Uterus (tissue), 4 donors: ENCODE results near the gene PPEF1. TPM values are rescaled to one million over a fixed set of nuclear protein-coding genes. Genes with fewer than 3 reads are reported as not detected.
"Not testable (repeated sequence)": the region's sequence is repeated elsewhere in the genome, so short reads cannot be mapped to it uniquely, and the experiment has no call there.

Experiments
- DNase-seq, 2 donors: peaks; one replicate each; pipeline ENCODE4 v3.0.0-alpha.2; 2019 to 2020
- H3K27ac ChIP-seq, 2 donors: fragments of 200-600 bp; sonication (generic); 1 replicate in 1 of 2; 2 replicates in 1 of 2; pipeline ENCODE4 v1.5.1; 2016 to 2018
- H3K27me3 ChIP-seq, 2 donors: fragments of 200-600 bp; sonication (generic); one replicate each; pipeline ENCODE4 v1.5.1; 2018 to 2019; ENCODE audit warnings: control low read depth in 1 of 2
- H3K36me3 ChIP-seq, 2 donors: fragments of 200-600 bp; sonication (generic); one replicate each; pipeline ENCODE4 v1.5.1; 2019; ENCODE audit warnings: control low read depth in 1 of 2
- H3K4me1 ChIP-seq, 2 donors: fragments of 200-600 bp; sonication (generic); one replicate each; pipeline ENCODE4 v1.5.1; 2018 to 2019; ENCODE audit warnings: control low read depth in 1 of 2
- H3K4me3 ChIP-seq, 2 donors: fragments of 200-600 bp; sonication (generic); 1 replicate in 1 of 2; 2 replicates in 1 of 2; pipeline ENCODE4 v1.5.1; 2018 to 2019; ENCODE audit warnings: mild to moderate bottlenecking in 1 of 2
- H3K9me3 ChIP-seq, 2 donors: fragments of 200-600 bp; sonication (generic); one replicate each; pipeline ENCODE4 v1.5.1; 2019; ENCODE audit warnings: control low read depth in 1 of 2
- POLR2A ChIP-seq, 2 donors: fragments of 450-650 bp; IDR thresholded peaks; one replicate each; pipeline ENCODE4 v1.6.1; 2016; ENCODE audit warnings: antibody characterized with exemption in 2 of 2, mild to moderate bottlenecking in 1 of 2, moderate library complexity in 1 of 2
- intact Hi-C: fragments of 100-400 bp; cut with DNase I; formaldehyde crosslinking; loops from one replicate; pipeline ENCODE4 v1.15.1; 2023; ENCODE audit warnings: low total_unique reads
- total RNA-seq, 4 donors: library from RNA; depleted of rRNA in 3 of 4; stranded (reverse); fragments of >200 nt in 3 of 4; gene quantifications; one replicate each; pipeline versions ENCODE4 v1.1.0 to v1.2.4, GENCODE V29; 2014 to 2023
- TF ChIP-seq, protein P1 (sequence below), 4 experiments: fragments of 200-600 bp in 2 of 4; fragments of 450-650 bp in 2 of 4; sonication (generic) in 2 of 4; IDR thresholded peaks; one replicate each; pipeline ENCODE4 v1.5.1; 2016 to 2019; ENCODE audit warnings: antibody characterized with exemption in 4 of 4, mild to moderate bottlenecking in 2 of 4, moderate library complexity in 1 of 4
- donor health status: DM: yes; HTN: yes; CAD: no.

PPEF1 gene
- total RNA-seq, 4 donors from 2014 or later, result under 0.01 to 0.76 TPM; not detected in 2

DNA sequence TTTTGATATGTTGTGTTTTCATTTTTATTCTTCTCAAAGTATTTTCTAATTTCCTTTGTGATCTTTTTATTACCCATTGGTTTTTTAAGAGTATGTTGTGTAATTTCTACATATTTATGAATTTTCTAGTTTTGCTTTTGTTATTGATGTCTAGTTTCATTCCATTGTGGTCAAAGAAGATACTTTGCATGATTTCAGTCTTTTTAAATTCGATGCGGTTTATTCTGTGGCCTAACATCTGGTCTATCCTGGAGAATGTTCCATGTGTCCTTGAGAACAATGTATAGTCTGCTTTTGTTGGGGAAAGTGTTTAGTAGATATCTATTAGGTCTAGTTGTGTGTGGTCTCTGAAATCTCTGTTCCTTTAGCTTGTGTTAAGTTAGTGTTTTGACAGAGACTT is 46.2 kb downstream of the PPEF1 start:
- Histone ChIP-seq H3K9me3 (no peaks in the 10 kb centered on the region), H3K27ac (no peak overlapping the region), H3K4me3 (no peak overlapping the region), H3K36me3 (no peaks in the 10 kb centered on the region), H3K4me1 (no peaks in the 10 kb centered on the region), H3K27me3 (no peaks in the 10 kb centered on the region)
- DNase-seq, result no peak
- intact Hi-C loops, result no loop called here
- TF ChIP-seq, protein P1, sequence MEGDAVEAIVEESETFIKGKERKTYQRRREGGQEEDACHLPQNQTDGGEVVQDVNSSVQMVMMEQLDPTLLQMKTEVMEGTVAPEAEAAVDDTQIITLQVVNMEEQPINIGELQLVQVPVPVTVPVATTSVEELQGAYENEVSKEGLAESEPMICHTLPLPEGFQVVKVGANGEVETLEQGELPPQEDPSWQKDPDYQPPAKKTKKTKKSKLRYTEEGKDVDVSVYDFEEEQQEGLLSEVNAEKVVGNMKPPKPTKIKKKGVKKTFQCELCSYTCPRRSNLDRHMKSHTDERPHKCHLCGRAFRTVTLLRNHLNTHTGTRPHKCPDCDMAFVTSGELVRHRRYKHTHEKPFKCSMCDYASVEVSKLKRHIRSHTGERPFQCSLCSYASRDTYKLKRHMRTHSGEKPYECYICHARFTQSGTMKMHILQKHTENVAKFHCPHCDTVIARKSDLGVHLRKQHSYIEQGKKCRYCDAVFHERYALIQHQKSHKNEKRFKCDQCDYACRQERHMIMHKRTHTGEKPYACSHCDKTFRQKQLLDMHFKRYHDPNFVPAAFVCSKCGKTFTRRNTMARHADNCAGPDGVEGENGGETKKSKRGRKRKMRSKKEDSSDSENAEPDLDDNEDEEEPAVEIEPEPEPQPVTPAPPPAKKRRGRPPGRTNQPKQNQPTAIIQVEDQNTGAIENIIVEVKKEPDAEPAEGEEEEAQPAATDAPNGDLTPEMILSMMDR (IDR thresholded peaks at IDR 0.05), result no peak
- TF ChIP-seq POLR2A (IDR thresholded peaks at IDR 0.05), result no peak

DNA sequence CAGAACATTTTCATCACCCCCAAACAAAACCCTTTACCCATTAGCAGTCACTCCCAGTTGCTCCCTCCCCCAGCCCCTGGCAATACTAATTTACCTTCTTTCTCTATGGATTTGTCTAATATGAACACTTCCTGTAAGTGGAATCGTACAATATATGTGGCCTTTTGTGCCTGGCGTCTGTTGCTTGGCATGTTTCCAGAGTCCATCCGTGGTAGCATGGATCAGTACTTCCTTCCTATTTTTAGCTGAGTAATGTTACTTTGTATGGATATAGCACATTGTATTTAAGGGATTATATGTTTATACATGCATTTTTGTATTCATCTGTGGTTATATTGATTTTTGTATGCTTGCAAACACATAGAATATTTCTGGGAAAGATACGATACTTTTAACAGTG is 48.2 kb downstream of the PPEF1 start:
- TF ChIP-seq POLR2A (IDR thresholded peaks at IDR 0.05), result no peak
- Histone ChIP-seq H3K4me3 (no peak overlapping the region), H3K4me1 (no peaks in the 10 kb centered on the region), H3K27ac (no peak overlapping the region), H3K27me3 (no peaks in the 10 kb centered on the region), H3K36me3 (no peaks in the 10 kb centered on the region), H3K9me3 (no peaks in the 10 kb centered on the region)
- intact Hi-C loops, result no loop called here
- no peak for DNase-seq

GRCh38 chrX:18757956-18758932 is 50.8 kb downstream of the PPEF1 start:
- H3K9me3 ChIP-seq, result no peaks in the 10 kb centered on the region
- no peak overlapping the region for H3K4me3 ChIP-seq
- no peak overlapping the region for H3K27ac ChIP-seq
- no peak for DNase-seq
- H3K36me3 ChIP-seq, result no peaks in the 10 kb centered on the region
- TF ChIP-seq POLR2A (IDR thresholded peaks at IDR 0.05), result no peak
- TF ChIP-seq, protein P1 (IDR thresholded peaks at IDR 0.05), result no peak
- intact Hi-C loops, result no loop called here
- H3K27me3 ChIP-seq, result no peaks in the 10 kb centered on the region
- H3K4me1 ChIP-seq, result no peaks in the 10 kb centered on the region

DNA sequence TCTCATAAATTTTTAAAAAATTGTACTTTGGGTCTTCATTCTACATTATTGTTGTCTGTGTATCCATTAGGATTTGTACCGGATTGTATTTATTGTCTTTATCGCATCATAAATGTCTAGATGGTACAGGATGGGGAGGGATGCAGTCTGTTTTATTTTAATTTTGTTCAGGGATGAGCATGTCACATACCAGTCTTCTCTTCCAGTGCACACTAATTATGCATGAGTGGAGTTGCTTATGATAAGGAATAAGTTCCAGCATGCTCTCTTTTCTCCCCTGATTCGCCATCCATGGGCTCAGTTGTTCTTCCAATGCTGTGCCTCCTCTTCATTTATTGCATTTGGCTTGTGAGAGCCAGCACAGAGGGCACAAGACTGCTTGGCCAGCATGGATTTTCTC is 54.3 kb downstream of the PPEF1 start:
- no peaks in the 10 kb centered on the region for H3K9me3 ChIP-seq
- intact Hi-C loops, result no loop called here
- TF ChIP-seq POLR2A (IDR thresholded peaks at IDR 0.05), result no peak
- TF ChIP-seq, protein P1 (IDR thresholded peaks at IDR 0.05), result no peak
- H3K36me3 ChIP-seq, result no peaks in the 10 kb centered on the region
- no peak overlapping the region for H3K4me3 ChIP-seq
- no peaks in the 10 kb centered on the region for H3K27me3 ChIP-seq
- DNase-seq, result no peak
- H3K27ac ChIP-seq, result no peak overlapping the region
- no peaks in the 10 kb centered on the region for H3K4me1 ChIP-seq

DNA sequence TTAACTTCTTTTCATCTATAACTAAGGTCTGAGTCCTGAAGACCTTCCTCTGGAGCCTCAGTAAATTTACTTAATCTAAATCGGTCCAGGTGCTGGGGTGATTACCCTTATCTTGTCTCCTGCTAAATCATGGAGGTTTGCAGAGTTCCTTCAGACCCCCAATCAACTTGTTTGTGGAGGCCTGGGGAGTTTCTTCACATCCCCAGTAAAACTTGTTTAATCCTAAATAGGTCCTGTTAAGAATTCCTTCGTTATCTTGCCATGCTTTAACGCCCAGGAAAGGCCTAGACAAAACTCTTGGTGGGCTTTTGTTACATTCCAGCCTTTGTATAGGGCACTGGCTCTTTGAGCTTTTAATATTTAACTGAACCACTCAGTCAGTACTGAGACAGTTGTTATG is 55.7 kb downstream of the PPEF1 start:
- DNase-seq, H3K4me1 ChIP-seq, intact Hi-C loops, H3K36me3 ChIP-seq, H3K27ac ChIP-seq, H3K9me3 ChIP-seq, H3K4me3 ChIP-seq, H3K27me3 ChIP-seq: not testable (repeated sequence)

DNA sequence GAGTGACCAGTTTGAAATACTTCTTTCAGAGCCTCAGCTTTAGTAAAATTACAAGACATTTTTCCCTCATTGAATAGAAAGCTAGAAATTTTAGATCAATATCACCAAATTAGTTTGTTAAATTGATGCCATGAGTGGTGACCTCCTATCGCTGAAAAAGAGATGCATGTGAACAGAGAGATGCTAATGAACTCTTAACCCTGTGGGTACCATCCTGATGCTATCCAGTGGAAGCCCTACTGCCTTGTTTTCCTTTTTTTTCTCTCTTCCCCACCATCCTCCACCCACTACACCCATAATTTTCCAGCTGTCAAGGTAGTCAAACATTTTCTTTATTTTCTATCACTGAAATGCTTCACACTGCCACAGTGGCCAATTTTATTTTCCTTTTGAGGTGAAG is 61.9 kb downstream of the PPEF1 start:
- TF ChIP-seq POLR2A (IDR thresholded peaks at IDR 0.05), result no peak
- TF ChIP-seq, protein P1 (IDR thresholded peaks at IDR 0.05), result no peak
- intact Hi-C loops, result no loop called here
- Histone ChIP-seq H3K4me1 (no peaks in the 10 kb centered on the region), H3K9me3 (no peaks in the 10 kb centered on the region), H3K4me3 (no peak overlapping the region), H3K36me3 (no peaks in the 10 kb centered on the region), H3K27ac (no peak overlapping the region), H3K27me3 (no peaks in the 10 kb centered on the region)
- no peak for DNase-seq
